ENCODE results near the gene PEX5.
A peak's percentile ranks its signal among the peaks of the same experiment; 100 is the strongest.

PEX5 gene

GRCh38 chr12:7188562-7189397, 706 bp upstream of the PEX5 start:
- Histone ChIP-seq H3K4me3 (ENCODE audit: low read depth, low read length, poor library complexity, severe bottlenecking) (peak overlapping the region; percentile 99), H3K9me2 (ENCODE audit: low read depth, low read length) (no peaks in the 10 kb centered on the region), H3K27me3 (ENCODE audit: insufficient read depth, low read length) (no peaks in the 10 kb centered on the region), H3K36me3 (ENCODE audit: insufficient read depth, low read length) (peaks cover 28% of the 10 kb centered on the region), H3K9me3 (ENCODE audit: low read length) (no peaks in the 10 kb centered on the region), H2AFZ (ENCODE audit: low read length) (peak overlapping the region; percentile 8; the same call in 1 of the 2 replicates), H3K4me2 (ENCODE audit: low read length) (peak overlapping the region; percentile 77), H3F3A (ENCODE audit: insufficient read depth, low read length) (no peaks in the 10 kb centered on the region), H3K27ac (ENCODE audit: low read depth, low read length, poor library complexity, severe bottlenecking) (peak overlapping the region; percentile 1), H3K9ac (ENCODE audit: low read length) (peak overlapping the region; percentile 46; the same call in 1 of the 2 replicates), H3K79me2 (ENCODE audit: insufficient read depth, low read length) (no peaks in the 10 kb centered on the region), H3K4me1 (ENCODE audit: insufficient read depth, low read length, severe bottlenecking) (peaks cover 21% of the 10 kb centered on the region), H4K20me1 (ENCODE audit: insufficient read depth, low read length) (no peaks in the 10 kb centered on the region)
- TF ChIP-seq, protein P1, sequence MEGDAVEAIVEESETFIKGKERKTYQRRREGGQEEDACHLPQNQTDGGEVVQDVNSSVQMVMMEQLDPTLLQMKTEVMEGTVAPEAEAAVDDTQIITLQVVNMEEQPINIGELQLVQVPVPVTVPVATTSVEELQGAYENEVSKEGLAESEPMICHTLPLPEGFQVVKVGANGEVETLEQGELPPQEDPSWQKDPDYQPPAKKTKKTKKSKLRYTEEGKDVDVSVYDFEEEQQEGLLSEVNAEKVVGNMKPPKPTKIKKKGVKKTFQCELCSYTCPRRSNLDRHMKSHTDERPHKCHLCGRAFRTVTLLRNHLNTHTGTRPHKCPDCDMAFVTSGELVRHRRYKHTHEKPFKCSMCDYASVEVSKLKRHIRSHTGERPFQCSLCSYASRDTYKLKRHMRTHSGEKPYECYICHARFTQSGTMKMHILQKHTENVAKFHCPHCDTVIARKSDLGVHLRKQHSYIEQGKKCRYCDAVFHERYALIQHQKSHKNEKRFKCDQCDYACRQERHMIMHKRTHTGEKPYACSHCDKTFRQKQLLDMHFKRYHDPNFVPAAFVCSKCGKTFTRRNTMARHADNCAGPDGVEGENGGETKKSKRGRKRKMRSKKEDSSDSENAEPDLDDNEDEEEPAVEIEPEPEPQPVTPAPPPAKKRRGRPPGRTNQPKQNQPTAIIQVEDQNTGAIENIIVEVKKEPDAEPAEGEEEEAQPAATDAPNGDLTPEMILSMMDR (IDR thresholded peaks at IDR 0.05; ENCODE audit: low read length): peak; percentile 83
- TF ChIP-seq EZH2 (IDR thresholded peaks at IDR 0.05; ENCODE audit: borderline replicate concordance, low read length): no peak

DNA sequence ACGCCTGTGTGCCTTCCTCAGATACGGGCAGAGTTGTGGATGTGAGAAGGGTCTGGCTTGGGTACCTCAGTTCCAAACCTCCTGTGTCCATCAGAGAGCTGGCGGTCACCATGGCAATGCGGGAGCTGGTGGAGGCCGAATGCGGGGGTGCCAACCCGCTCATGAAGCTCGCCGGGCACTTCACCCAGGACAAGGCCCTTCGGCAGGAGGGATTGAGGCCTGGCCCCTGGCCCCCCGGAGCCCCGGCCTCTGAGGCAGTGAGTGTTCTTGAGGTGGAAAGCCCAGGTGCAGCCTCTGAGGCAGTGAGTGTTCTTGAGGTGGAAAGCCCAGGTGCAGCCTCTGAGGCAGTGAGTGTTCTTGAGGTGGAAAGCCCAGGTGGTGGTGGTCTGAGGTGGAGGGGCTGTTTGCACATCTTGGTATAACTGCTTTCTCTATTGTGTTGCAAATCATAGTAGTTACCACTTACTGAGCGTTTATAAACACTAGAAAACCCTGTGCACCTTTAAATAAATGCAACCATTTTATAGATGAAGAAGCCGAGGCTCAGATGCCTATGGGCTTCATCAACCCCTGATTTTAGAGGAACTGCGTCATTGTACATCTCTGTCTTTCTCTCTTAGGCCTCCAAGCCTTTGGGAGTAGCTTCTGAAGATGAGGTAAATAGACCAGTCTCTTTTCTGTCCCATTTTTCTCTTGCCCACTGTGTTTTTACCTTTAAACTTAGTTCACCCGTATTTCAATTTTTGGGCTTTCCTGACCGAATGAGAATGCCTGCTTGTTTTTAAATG, 976 bp downstream of the PEX5 start:
- H3K36me3 ChIP-seq (ENCODE audit: insufficient read depth, low read length): peaks cover 44% of the 10 kb centered on the region
- no peak for TF ChIP-seq EZH2 (IDR thresholded peaks at IDR 0.05; ENCODE audit: borderline replicate concordance, low read length)
- TF ChIP-seq, protein P1 (IDR thresholded peaks at IDR 0.05; ENCODE audit: low read length): no peak
- H3K9ac ChIP-seq (ENCODE audit: low read length): peak overlapping the region; percentile 95
- H3K4me3 ChIP-seq (ENCODE audit: low read depth, low read length, poor library complexity, severe bottlenecking): peak overlapping the region; percentile 99
- no peaks in the 10 kb centered on the region for H4K20me1 ChIP-seq (ENCODE audit: insufficient read depth, low read length)
- no peaks in the 10 kb centered on the region for H3K9me2 ChIP-seq (ENCODE audit: low read depth, low read length)
- H3K79me2 ChIP-seq (ENCODE audit: insufficient read depth, low read length): peaks cover 4% of the 10 kb centered on the region; the same call in 1 of the 2 replicates
- H3K9me3 ChIP-seq (ENCODE audit: low read length): no peaks in the 10 kb centered on the region
- H3K27me3 ChIP-seq (ENCODE audit: insufficient read depth, low read length): no peaks in the 10 kb centered on the region
- H3K27ac ChIP-seq (ENCODE audit: low read depth, low read length, poor library complexity, severe bottlenecking): peak overlapping the region; percentile 91
- peaks cover 21% of the 10 kb centered on the region for H3K4me1 ChIP-seq (ENCODE audit: insufficient read depth, low read length, severe bottlenecking)
- peak overlapping the region; percentile 77 for H3K4me2 ChIP-seq (ENCODE audit: low read length)
- H3F3A ChIP-seq (ENCODE audit: insufficient read depth, low read length): no peaks in the 10 kb centered on the region
- no peak overlapping the region for H2AFZ ChIP-seq (ENCODE audit: low read length)

- Histone ChIP-seq H3K36me3 (ENCODE audit: insufficient read depth, low read length) (peaks cover 60% of the 10 kb centered on the region), H3K27me3 (ENCODE audit: insufficient read depth, low read length) (no peaks in the 10 kb centered on the region), H3K4me2 (ENCODE audit: low read length) (no peak overlapping the region), H3K4me1 (ENCODE audit: insufficient read depth, low read length, severe bottlenecking) (peaks cover 19% of the 10 kb centered on the region), H3K9ac (ENCODE audit: low read length) (no peak overlapping the region), H3K4me3 (ENCODE audit: low read depth, low read length, poor library complexity, severe bottlenecking) (no peak overlapping the region), H3K79me2 (ENCODE audit: insufficient read depth, low read length) (peaks cover 7% of the 10 kb centered on the region; the same call in 1 of the 2 replicates), H3K9me2 (ENCODE audit: low read depth, low read length) (no peaks in the 10 kb centered on the region), H3F3A (ENCODE audit: insufficient read depth, low read length) (no peaks in the 10 kb centered on the region), H2AFZ (ENCODE audit: low read length) (no peak overlapping the region), H4K20me1 (ENCODE audit: insufficient read depth, low read length) (no peaks in the 10 kb centered on the region), H3K27ac (ENCODE audit: low read depth, low read length, poor library complexity, severe bottlenecking) (no peak overlapping the region), H3K9me3 (ENCODE audit: low read length) (no peaks in the 10 kb centered on the region)
- TF ChIP-seq, protein P1 (IDR thresholded peaks at IDR 0.05; ENCODE audit: low read length): no peak
- no peak for TF ChIP-seq EZH2 (IDR thresholded peaks at IDR 0.05; ENCODE audit: borderline replicate concordance, low read length)
These were observed 4.2 kb downstream of the PEX5 start for GRCh38 chr12:7193674-7194073.
